ENCODE measurements around the gene TCF25.

DNA sequence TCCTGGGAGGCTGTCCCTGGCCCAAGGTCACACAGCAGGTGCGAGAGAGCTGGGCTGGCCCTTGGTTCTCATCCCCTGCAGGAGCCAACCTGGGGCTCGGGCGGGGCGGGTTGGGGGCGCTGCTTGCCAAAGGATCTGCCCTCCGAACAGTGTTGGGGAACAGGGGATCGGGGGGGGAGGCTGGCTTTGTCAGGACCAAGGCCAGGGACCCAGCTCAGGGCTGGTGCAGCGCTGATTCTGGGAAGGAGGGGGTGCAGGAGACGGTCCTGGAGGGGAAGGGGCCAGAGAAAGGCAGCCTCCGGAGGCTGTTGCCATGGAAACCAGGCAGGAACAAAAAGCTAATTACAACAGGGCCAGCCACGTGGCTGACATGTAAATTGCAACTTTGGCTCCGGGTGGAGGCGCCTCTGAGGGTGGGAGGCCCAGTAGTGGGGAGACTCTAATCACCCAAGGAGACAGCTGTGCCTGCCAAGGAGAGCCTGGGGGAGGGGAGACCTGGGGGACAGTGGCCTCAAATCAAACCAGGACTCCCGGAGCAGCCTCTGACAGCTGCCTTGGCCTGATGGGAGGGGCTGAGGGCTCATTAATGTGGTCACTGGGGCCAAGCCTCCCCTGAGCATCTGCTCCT, 51.0 kb downstream of the TCF25 start:
- TF ChIP-seq, protein P1, sequence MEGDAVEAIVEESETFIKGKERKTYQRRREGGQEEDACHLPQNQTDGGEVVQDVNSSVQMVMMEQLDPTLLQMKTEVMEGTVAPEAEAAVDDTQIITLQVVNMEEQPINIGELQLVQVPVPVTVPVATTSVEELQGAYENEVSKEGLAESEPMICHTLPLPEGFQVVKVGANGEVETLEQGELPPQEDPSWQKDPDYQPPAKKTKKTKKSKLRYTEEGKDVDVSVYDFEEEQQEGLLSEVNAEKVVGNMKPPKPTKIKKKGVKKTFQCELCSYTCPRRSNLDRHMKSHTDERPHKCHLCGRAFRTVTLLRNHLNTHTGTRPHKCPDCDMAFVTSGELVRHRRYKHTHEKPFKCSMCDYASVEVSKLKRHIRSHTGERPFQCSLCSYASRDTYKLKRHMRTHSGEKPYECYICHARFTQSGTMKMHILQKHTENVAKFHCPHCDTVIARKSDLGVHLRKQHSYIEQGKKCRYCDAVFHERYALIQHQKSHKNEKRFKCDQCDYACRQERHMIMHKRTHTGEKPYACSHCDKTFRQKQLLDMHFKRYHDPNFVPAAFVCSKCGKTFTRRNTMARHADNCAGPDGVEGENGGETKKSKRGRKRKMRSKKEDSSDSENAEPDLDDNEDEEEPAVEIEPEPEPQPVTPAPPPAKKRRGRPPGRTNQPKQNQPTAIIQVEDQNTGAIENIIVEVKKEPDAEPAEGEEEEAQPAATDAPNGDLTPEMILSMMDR (optimal IDR thresholded peaks at IDR 0.05 in 1 of 3, IDR thresholded peaks at IDR 0.05 in 1 of 3, conservative IDR thresholded peaks at IDR 0.05 in 1 of 3; ENCODE audit: extremely low read depth in 1 of 3, insufficient read depth in 2 of 3, low read length in 3 of 3): no peak
- no peak for TF ChIP-seq EZH2 (IDR thresholded peaks at IDR 0.05; ENCODE audit: low read length)
